Stimulated activated CD8-positive, alpha-beta memory T cell treated with anti-CD3 and anti-CD28 coated beads, Interleukin-2, amount 100 ng/mL, for 48 hours (primary cell): ENCODE measurements around the gene TMEM179.

Experiments used
- DNase-seq, 2 donors: peaks; one replicate each; pipeline ENCODE4 v3.0.0-alpha.2; 2020; ENCODE audit warnings: low read depth in 2 of 2

TMEM179 gene

DNA sequence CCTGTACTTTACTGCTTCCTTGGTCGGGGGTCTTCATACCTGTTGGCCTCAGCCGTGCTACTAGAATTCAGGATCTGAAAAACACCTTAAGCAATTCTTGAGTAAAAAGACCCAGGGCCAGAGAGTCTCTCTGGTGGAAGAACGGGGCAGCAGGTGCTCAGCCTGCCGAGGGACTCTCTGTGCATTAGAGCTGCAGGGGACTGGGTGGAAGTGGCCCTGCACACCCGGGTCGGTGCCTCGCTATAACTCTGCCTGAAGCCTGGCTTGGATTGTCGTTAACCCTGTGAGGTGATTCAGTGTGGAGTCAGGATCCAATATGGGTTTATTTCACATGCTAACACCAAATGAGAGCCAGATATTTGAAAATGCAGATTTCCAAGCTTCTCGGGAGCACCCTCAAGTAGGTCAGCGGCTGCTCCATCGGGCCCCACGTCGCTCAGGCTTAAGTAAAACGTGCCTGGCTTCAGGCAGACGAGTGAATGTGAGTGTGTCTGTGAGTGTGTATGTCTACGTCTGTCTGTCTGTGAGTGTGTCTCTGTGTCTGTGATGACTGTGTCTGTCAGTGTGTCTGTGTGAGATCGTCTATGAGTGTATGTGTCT lies 60.1 kb downstream of the TMEM179 start:
- DNase-seq = no peak

DNA sequence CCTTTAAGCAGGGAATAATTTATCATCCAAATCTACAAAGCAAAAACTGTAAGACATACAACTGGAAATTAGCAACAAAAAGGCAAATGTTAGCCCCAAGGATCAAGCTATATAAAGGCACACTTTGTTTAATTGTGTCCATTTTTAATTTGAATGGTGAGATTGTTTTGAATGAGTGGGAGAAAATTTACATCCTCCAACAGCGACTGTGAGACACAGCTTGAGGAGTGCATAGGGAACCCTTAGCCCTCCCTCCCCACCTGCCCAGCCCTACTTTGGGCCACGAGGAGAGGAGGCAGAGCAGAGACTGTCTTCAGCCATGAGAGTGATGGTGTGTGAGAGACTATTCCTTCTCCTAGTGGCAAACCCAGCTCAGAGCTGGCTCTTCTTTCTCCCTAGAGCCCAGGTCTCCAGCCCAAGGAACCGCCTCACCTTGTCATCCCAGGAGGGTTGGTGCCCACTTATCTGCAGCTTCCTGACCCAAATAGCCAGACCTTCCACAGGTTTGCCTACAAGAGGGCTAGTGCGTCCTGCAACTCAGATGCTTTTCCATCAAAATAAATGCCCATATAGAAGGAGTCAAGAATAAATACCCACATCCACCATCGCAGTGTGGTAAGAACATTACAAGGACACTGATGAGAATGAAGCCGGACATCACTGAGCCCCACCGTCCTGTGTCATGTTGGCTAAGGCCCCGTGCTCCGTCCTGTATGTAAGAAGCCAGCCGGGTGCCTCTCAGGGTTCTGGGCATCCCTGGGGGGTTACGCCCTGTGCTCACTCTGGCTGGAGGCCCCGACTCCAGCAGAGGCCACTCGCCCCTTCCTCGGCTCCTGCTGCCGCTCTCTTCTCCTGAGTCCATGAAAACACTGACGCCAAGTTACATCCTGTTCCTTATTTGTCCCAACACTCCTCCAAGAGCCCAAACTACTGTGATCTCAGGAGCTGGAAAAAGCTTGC lies 61.4 kb downstream of the TMEM179 start:
- no peak for DNase-seq

DNA sequence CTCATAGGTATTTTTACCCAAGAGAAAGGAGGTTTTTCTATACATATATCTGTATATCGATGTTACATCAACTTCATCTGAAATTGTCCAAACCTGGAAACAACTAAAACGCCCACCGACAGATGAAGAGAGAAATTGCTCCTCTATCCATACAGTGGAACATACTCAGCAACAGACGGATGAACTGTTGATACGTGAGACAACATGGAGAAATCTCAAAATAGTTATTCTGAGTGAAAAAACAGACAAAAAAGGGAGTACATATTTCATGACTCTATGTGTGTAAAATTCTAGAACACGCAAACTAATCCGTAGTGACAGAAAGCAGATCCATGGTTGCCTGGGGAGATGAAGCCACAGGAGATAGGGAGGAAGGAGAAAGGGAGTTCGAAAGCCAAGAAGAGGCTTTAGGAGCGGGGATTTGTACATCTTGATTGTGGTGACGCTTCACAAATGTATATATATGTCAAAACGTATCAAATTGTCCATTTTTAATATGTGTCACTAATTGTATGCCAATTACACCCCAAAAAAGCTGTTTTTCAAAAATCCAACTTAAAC lies 62.6 kb downstream of the TMEM179 start:
- DNase-seq = no peak
